ENCODE data around the gene MINDY2.

GRCh38 chr15:58830556-58830955, 59.5 kb downstream of the MINDY2 start:
- no peak for TF ChIP-seq TAF1 (conservative IDR thresholded peaks at IDR 0.05)
- no peak for TF ChIP-seq JUND (IDR thresholded peaks at IDR 0.05)
- no peak for TF ChIP-seq CTCF (IDR thresholded peaks at IDR 0.05; ENCODE audit: low read depth, low read length, missing input control)
- no peak for TF ChIP-seq MAX (IDR thresholded peaks at IDR 0.05)
- TF ChIP-seq HNF4G (IDR thresholded peaks at IDR 0.05): no peak
- TF ChIP-seq FOXA1 (IDR thresholded peaks at IDR 0.05): no peak
- TF ChIP-seq ZBTB33 (IDR thresholded peaks at IDR 0.05): no peak
- no peak for TF ChIP-seq YY1 (IDR thresholded peaks at IDR 0.05)
- no peak for TF ChIP-seq ATF3 (IDR thresholded peaks at IDR 0.05)
- no peak for TF ChIP-seq RAD21 (IDR thresholded peaks at IDR 0.05)

Data from liver (tissue), 3 donors.